Upper lobe of right lung (tissue), 1 donor: ENCODE measurements around the gene SWAP70. TPM values are rescaled to one million over a fixed set of nuclear protein-coding genes. Genes with fewer than 3 reads are reported as not detected.

Experiments
- ATAC-seq: fragments of 200-7000 bp; cut with Tn5 transposase; one replicate; pipeline ENCODE4 v1.9.1; 2020; ENCODE audit warnings: mild to moderate bottlenecking, moderate library complexity
- DNase-seq: peaks from one replicate; pipeline ENCODE4 v3.0.0-alpha.2; 2020
- H3K27ac ChIP-seq: fragments of 200-600 bp; one replicate; pipeline ENCODE4 v1.8.0; 2022
- H3K27me3 ChIP-seq: fragments of 200-600 bp; one replicate; pipeline ENCODE4 v1.8.0; 2022; ENCODE audit warnings: mild to moderate bottlenecking
- H3K36me3 ChIP-seq: fragments of 200-600 bp; one replicate; pipeline ENCODE4 v1.8.0; 2022
- H3K4me1 ChIP-seq: fragments of 200-600 bp; one replicate; pipeline ENCODE4 v1.8.0; 2022
- H3K4me3 ChIP-seq: fragments of 200-600 bp; one replicate; pipeline ENCODE4 v1.8.0; 2022; ENCODE audit warnings: mild to moderate bottlenecking
- H3K9me3 ChIP-seq: fragments of 200-600 bp; one replicate; pipeline ENCODE4 v1.8.0; 2022
- intact Hi-C: fragments of 100-400 bp; cut with DNase I; formaldehyde crosslinking; loops from one replicate; pipeline ENCODE4 v1.11.0; 2022
- total RNA-seq: library from RNA; stranded (reverse); fragmentation: NEBNext Ultra II Directional; extraction: Animal tissue kit (Norgen Biotek cat#: 25700); gene quantifications from one replicate; pipeline ENCODE4 v1.2.1, GENCODE V29; 2021
- TF ChIP-seq, protein P1 (sequence below): fragments of 200-600 bp; IDR thresholded peaks from one replicate; pipeline ENCODE4 v1.8.0; 2022; ENCODE audit warnings: antibody characterized with exemption
- donor health status: DM: no; HTN: yes; CAD: no; lungs with severe emphysema.

Gene SWAP70
- total RNA-seq, 1 donor from 2014 or later, result 61.5 TPM

GRCh38 chr11:9777525-9777924 lies 113.6 kb downstream of the SWAP70 start:
- TF ChIP-seq, protein P1, sequence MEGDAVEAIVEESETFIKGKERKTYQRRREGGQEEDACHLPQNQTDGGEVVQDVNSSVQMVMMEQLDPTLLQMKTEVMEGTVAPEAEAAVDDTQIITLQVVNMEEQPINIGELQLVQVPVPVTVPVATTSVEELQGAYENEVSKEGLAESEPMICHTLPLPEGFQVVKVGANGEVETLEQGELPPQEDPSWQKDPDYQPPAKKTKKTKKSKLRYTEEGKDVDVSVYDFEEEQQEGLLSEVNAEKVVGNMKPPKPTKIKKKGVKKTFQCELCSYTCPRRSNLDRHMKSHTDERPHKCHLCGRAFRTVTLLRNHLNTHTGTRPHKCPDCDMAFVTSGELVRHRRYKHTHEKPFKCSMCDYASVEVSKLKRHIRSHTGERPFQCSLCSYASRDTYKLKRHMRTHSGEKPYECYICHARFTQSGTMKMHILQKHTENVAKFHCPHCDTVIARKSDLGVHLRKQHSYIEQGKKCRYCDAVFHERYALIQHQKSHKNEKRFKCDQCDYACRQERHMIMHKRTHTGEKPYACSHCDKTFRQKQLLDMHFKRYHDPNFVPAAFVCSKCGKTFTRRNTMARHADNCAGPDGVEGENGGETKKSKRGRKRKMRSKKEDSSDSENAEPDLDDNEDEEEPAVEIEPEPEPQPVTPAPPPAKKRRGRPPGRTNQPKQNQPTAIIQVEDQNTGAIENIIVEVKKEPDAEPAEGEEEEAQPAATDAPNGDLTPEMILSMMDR, result no peak
- Histone ChIP-seq H3K4me1 (no peaks in the 10 kb centered on the region), H3K27ac (no peak overlapping the region), H3K9me3 (no peaks in the 10 kb centered on the region), H3K27me3 (no peaks in the 10 kb centered on the region), H3K36me3 (peaks cover 28% of the 10 kb centered on the region), H3K4me3 (no peak overlapping the region)
- no peak for DNase-seq
- no peak for ATAC-seq
- intact Hi-C loops, result no loop called here

GRCh38 chr11:9780929-9781328 lies 117.1 kb downstream of the SWAP70 start:
- ATAC-seq (no peak), DNase-seq (no peak)
- Histone ChIP-seq H3K27ac (no peak overlapping the region), H3K4me3 (no peak overlapping the region), H3K4me1 (peaks cover 10% of the 10 kb centered on the region), H3K27me3 (no peaks in the 10 kb centered on the region), H3K36me3 (peaks cover 40% of the 10 kb centered on the region), H3K9me3 (no peaks in the 10 kb centered on the region)
- intact Hi-C loops, result no loop called here
- TF ChIP-seq, protein P1, result no peak

GRCh38 chr11:9783986-9784385 lies 120.1 kb downstream of the SWAP70 start:
- Histone ChIP-seq H3K36me3 (peaks cover 45% of the 10 kb centered on the region), H3K4me3 (no peak overlapping the region), H3K4me1 (peaks cover 10% of the 10 kb centered on the region), H3K27me3 (no peaks in the 10 kb centered on the region), H3K27ac (no peak overlapping the region), H3K9me3 (no peaks in the 10 kb centered on the region)
- intact Hi-C loops, result no loop called here
- ATAC-seq, result no peak
- DNase-seq, result no peak
- TF ChIP-seq, protein P1, result no peak

GRCh38 chr11:9784602-9785315 lies 120.9 kb downstream of the SWAP70 start:
- H3K9me3 ChIP-seq, result no peaks in the 10 kb centered on the region
- no peak overlapping the region for H3K27ac ChIP-seq
- H3K4me1 ChIP-seq, result peaks cover 10% of the 10 kb centered on the region
- TF ChIP-seq, protein P1, result no peak
- intact Hi-C loops, result no loop called here
- no peaks in the 10 kb centered on the region for H3K27me3 ChIP-seq
- no peak for DNase-seq
- no peak overlapping the region for H3K4me3 ChIP-seq
- peaks cover 38% of the 10 kb centered on the region for H3K36me3 ChIP-seq
- peak; percentile 51 for ATAC-seq

DNA sequence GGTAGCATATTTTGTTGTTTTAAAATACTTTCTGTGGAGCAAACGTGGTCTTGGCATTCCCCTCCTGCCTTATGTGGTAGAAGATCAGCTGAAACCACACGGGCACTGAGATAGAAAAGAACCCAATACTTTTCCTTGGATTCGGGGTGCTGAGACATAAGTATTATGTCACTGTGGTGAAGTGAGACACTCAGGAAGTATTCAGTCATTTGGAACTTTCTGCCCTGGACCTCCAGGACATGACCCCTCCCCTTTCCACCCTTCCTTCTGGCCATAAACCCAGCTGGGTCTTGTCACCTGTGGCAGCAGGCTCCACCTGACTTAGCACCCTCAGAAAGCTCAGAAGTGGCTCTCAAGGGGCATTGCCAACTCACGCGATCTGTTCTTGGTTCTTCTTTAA lies 123.4 kb downstream of the SWAP70 start:
- intact Hi-C loops, result no loop called here
- peaks cover 10% of the 10 kb centered on the region for H3K4me1 ChIP-seq
- no peak overlapping the region for H3K27ac ChIP-seq
- no peaks in the 10 kb centered on the region for H3K27me3 ChIP-seq
- no peak overlapping the region for H3K4me3 ChIP-seq
- peaks cover 17% of the 10 kb centered on the region for H3K36me3 ChIP-seq
- no peak for ATAC-seq
- no peak for DNase-seq
- TF ChIP-seq, protein P1, result no peak
- no peaks in the 10 kb centered on the region for H3K9me3 ChIP-seq
